Ovary (tissue), 3 donors: ENCODE data around the gene CDK9.

Experiments
- CTCF ChIP-seq, 3 donors: fragments of 450-650 bp in 2 of 3; fragments of 200-600 bp in 1 of 3; IDR thresholded peaks; one replicate each; pipeline versions ENCODE4 v1.5.1 to v1.8.0; 2016 to 2022; ENCODE audit warnings: antibody characterized with exemption in 3 of 3, mild to moderate bottlenecking in 1 of 3
- POLR2A ChIP-seq: fragments of 450-650 bp; IDR thresholded peaks from one replicate; pipeline ENCODE4 v1.6.1; 2017; ENCODE audit warnings: antibody characterized with exemption, mild to moderate bottlenecking, moderate library complexity
- donor health status: DM: no; HTN: no; CAD: no.

- TF ChIP-seq CTCF (IDR thresholded peaks at IDR 0.05) (no peak), POLR2A (no peak)
Measured at GRCh38 chr9:127781806-127782205, 4.0 kb upstream of the CDK9 start.
